OCI-LY3 (cell line): ENCODE data around the gene PREX1.

Experiments used
- H2AFZ ChIP-seq: fragments of 200-600, 300-600 bp; shearing (Covaris generic); 2 replicates; pipeline ENCODE4 v1.6.0; 2014; ENCODE audit warnings: antibody characterized with exemption, low read depth, low read length
- H3K27ac ChIP-seq: fragments of 200-600, 300-600 bp; sonication (generic); 2 replicates; pipeline ENCODE4 v1.5.1; 2014; ENCODE audit warnings: mild to moderate bottlenecking, low read length, moderate library complexity, mixed read lengths
- H3K27me3 ChIP-seq: fragments of 200-600, 300-600 bp; sonication (generic); 2 replicates; pipeline ENCODE4 v1.6.1; 2014; ENCODE audit warnings: low read depth, low read length, mixed read lengths
- H3K36me3 ChIP-seq: fragments of 200-600, 300-600 bp; sonication (generic); replicated peaks from 2 replicates; pipeline ENCODE3; 2014; ENCODE audit warnings: low read depth, low read length, mixed read lengths
- H3K4me1 ChIP-seq: fragments of 300-600, 200-600 bp; sonication (generic); 2 replicates; pipeline ENCODE4 v1.6.1; 2014; ENCODE audit warnings: low read length, mixed read lengths
- H3K4me2 ChIP-seq: fragments of 200-600, 300-600 bp; sonication (generic); 2 replicates; pipeline ENCODE4 v1.6.1; 2014; ENCODE audit warnings: low read length, mixed read lengths
- H3K4me3 ChIP-seq: fragments of 300-600, 200-600 bp; sonication (generic); 2 replicates; pipeline ENCODE4 v1.5.1; 2014; ENCODE audit warnings: antibody characterized with exemption, mild to moderate bottlenecking, low read length, moderate library complexity
- H3K79me2 ChIP-seq: fragments of 300-600, 200-600 bp; shearing (Covaris generic); 2 replicates; pipeline ENCODE4 v1.6.1; 2014; ENCODE audit warnings: mild to moderate bottlenecking, low read length, mixed read lengths
- H3K9ac ChIP-seq: fragments of 300-600, 200-600 bp; shearing (Covaris generic); 2 replicates; pipeline ENCODE4 v1.6.0; 2014; ENCODE audit warnings: mild to moderate bottlenecking, low read length, moderate library complexity
- H3K9me3 ChIP-seq: fragments of 200-600, 300-600 bp; shearing (Covaris generic); 2 replicates; pipeline ENCODE4 v1.6.1; 2014; ENCODE audit warnings: low read length, mixed read lengths; ENCODE audit not compliant: insufficient read depth
- H4K20me1 ChIP-seq: fragments of 200-600, 300-600 bp; sonication (generic); 2 replicates; pipeline ENCODE4 v1.6.1; 2016; ENCODE audit warnings: low read length, mixed read lengths; ENCODE audit not compliant: insufficient read depth
- CTCF ChIP-seq: fragments of 200-600, 300-600 bp; sonication (generic); IDR thresholded peaks from 2 replicates; pipeline ENCODE4 v1.5.1; 2014; ENCODE audit warnings: antibody characterized with exemption, low read length, low read depth
- EZH2phosphoT487 ChIP-seq: fragments of 200-600 bp; shearing (Covaris generic); IDR thresholded peaks from 2 replicates; pipeline ENCODE4 v1.6.1; 2018; ENCODE audit warnings: antibody characterized with exemption, mixed run types, low read depth

Gene PREX1

GRCh38 chr20:48841196-48841874 is 13.5 kb upstream of the PREX1 start:
- Histone ChIP-seq H3K9ac (no peak overlapping the region), H3K27me3 (peaks cover 25% of the 10 kb centered on the region), H3K36me3 (no peaks in the 10 kb centered on the region), H3K4me3 (no peak overlapping the region), H3K79me2 (no peaks in the 10 kb centered on the region), H3K4me1 (peaks cover 54% of the 10 kb centered on the region), H4K20me1 (no peaks in the 10 kb centered on the region), H3K9me3 (no peaks in the 10 kb centered on the region), H3K4me2 (peak overlapping the region; percentile 41; the same call in 1 of the 2 replicates), H2AFZ (no peak overlapping the region), H3K27ac (no peak overlapping the region)
- no peak for TF ChIP-seq CTCF
- no peak for TF ChIP-seq EZH2phosphoT487

- no peak overlapping the region for H3K27ac ChIP-seq
- H3K4me3 ChIP-seq, result no peak overlapping the region
- TF ChIP-seq CTCF (no peak), EZH2phosphoT487 (no peak)
- peak overlapping the region; percentile 41 for H3K4me2 ChIP-seq
- H3K36me3 ChIP-seq, result no peaks in the 10 kb centered on the region
- H4K20me1 ChIP-seq, result no peaks in the 10 kb centered on the region
- peak overlapping the region; percentile 40 for H2AFZ ChIP-seq
- no peaks in the 10 kb centered on the region for H3K79me2 ChIP-seq
- H3K27me3 ChIP-seq, result peaks cover 23% of the 10 kb centered on the region
- no peaks in the 10 kb centered on the region for H3K9me3 ChIP-seq
- peaks cover 36% of the 10 kb centered on the region for H3K4me1 ChIP-seq
- H3K9ac ChIP-seq, result no peak overlapping the region
Observed at GRCh38 chr20:48839154-48839917, 11.5 kb upstream of the PREX1 start.

GRCh38 chr20:48837014-48837413 is 9.2 kb upstream of the PREX1 start:
- no peak overlapping the region for H2AFZ ChIP-seq
- no peaks in the 10 kb centered on the region for H3K79me2 ChIP-seq
- H3K4me1 ChIP-seq, result peaks cover 36% of the 10 kb centered on the region
- no peaks in the 10 kb centered on the region for H3K9me3 ChIP-seq
- TF ChIP-seq CTCF (no peak), EZH2phosphoT487 (no peak)
- no peak overlapping the region for H3K27ac ChIP-seq
- no peak overlapping the region for H3K9ac ChIP-seq
- no peak overlapping the region for H3K4me2 ChIP-seq
- no peaks in the 10 kb centered on the region for H3K36me3 ChIP-seq
- H3K4me3 ChIP-seq, result no peak overlapping the region
- peaks cover 12% of the 10 kb centered on the region for H3K27me3 ChIP-seq
- no peaks in the 10 kb centered on the region for H4K20me1 ChIP-seq

GRCh38 chr20:48835390-48835789 is 7.6 kb upstream of the PREX1 start:
- no peaks in the 10 kb centered on the region for H3K36me3 ChIP-seq
- H3K9ac ChIP-seq, result no peak overlapping the region
- no peaks in the 10 kb centered on the region for H4K20me1 ChIP-seq
- H3K79me2 ChIP-seq, result no peaks in the 10 kb centered on the region
- H2AFZ ChIP-seq, result no peak overlapping the region
- no peak overlapping the region for H3K27ac ChIP-seq
- peaks cover 37% of the 10 kb centered on the region for H3K4me1 ChIP-seq
- H3K4me2 ChIP-seq, result no peak overlapping the region
- TF ChIP-seq EZH2phosphoT487 (no peak), CTCF (no peak)
- H3K4me3 ChIP-seq, result no peak overlapping the region
- peaks cover 6% of the 10 kb centered on the region for H3K27me3 ChIP-seq
- no peaks in the 10 kb centered on the region for H3K9me3 ChIP-seq
